T-cell (primary cell): Measurements from ENCODE around the gene ANAPC2. TPM values are rescaled to one million over a fixed set of nuclear protein-coding genes. Genes with fewer than 3 reads are reported as not detected.

Experiments used
- ATAC-seq, 4 experiments: fragments of 200-7000 bp in 3 of 4; fragments of 150-1000 bp in 1 of 4; cut with Tn5 transposase; replicated peaks in 1 of 4; 1 replicate in 3 of 4; 2 replicates in 1 of 4; pipeline ENCODE4 v1.10.0; 2021; ENCODE audit warnings: moderate library complexity in 3 of 4, mild to moderate bottlenecking in 2 of 4, moderate number of reproducible peaks in 1 of 4
- CTCF ChIA-PET, 2 donors: fragments of 300-600 bp; sonication (Branson Sonifier 250); formaldehyde crosslinking; loops; one replicate each; lab custom pipeline; 2022; ENCODE audit warnings: antibody characterized with exemption in 2 of 2; lab: Charles Lee
- POLR2A ChIA-PET, 2 donors: fragments of 300-600 bp; sonication (Branson Sonifier 250); formaldehyde crosslinking; loops; one replicate each; lab custom pipeline; 2022; ENCODE audit warnings: antibody characterized with exemption in 2 of 2; lab: Charles Lee
- DNase-seq, 35 experiments: peaks; one replicate each; pipeline versions ENCODE4 v3.0.0 to v3.0.0-alpha.2; 2013 to 2023
- H3K27ac ChIP-seq: one replicate; pipeline ENCODE4 v1.5.1; 2013; ENCODE audit warnings: low read length
- H3K27me3 ChIP-seq, 2 experiments: replicated peaks in 1 of 2; 1 replicate in 1 of 2; 2 replicates in 1 of 2; pipeline versions ENCODE4 v1.6.1 to v1.7.0; 2013; ENCODE audit warnings: low read length in 1 of 2, mixed read lengths in 1 of 2; ENCODE audit not compliant: control insufficient read depth in 2 of 2, insufficient read depth in 2 of 2; ENCODE audit errors: extremely low read depth in 1 of 2
- H3K36me3 ChIP-seq, 2 donors: 1 replicate in 1 of 2; 2 replicates in 1 of 2; pipeline versions ENCODE4 v1.6.1 to v1.7.0; 2013; ENCODE audit warnings: low read length in 1 of 2; ENCODE audit not compliant: control insufficient read depth in 2 of 2, insufficient read depth in 1 of 2; ENCODE audit errors: extremely low read depth in 1 of 2
- H3K4me1 ChIP-seq, 2 experiments: 1 replicate in 1 of 2; 2 replicates in 1 of 2; pipeline versions ENCODE4 v1.6.1 to v1.7.0; 2013; ENCODE audit warnings: low read length in 2 of 2, mixed read lengths in 1 of 2; ENCODE audit not compliant: insufficient read depth in 2 of 2, control insufficient read depth in 1 of 2; ENCODE audit errors: extremely low read depth in 1 of 2
- H3K4me3 ChIP-seq, 2 donors: 1 replicate in 1 of 2; 2 replicates in 1 of 2; pipeline versions ENCODE4 v1.5.1 to v1.7.0; 2013; ENCODE audit warnings: mild to moderate bottlenecking in 2 of 2, low read length in 1 of 2, moderate library complexity in 1 of 2; ENCODE audit not compliant: control insufficient read depth in 1 of 2; ENCODE audit errors: extremely low read depth in 1 of 2
- H3K9me3 ChIP-seq: 2 replicates; pipeline ENCODE4 v1.7.0; 2013
- H3K27ac Mint-ChIP-seq, 2 donors: one replicate each; pipeline ENCODE4 v1.8.0; 2020 to 2021; ENCODE audit warnings: mild to moderate bottlenecking in 2 of 2, mixed read lengths in 2 of 2
- H3K27me3 Mint-ChIP-seq, 2 donors: one replicate each; pipeline ENCODE4 v1.8.0; 2021 to 2022; ENCODE audit warnings: mixed read lengths in 2 of 2
- H3K36me3 Mint-ChIP-seq: one replicate; pipeline ENCODE4 v1.8.0; 2021; ENCODE audit warnings: mixed read lengths
- H3K4me1 Mint-ChIP-seq, 3 donors: one replicate each; pipeline ENCODE4 v1.8.0; 2020 to 2022; ENCODE audit warnings: mixed read lengths in 3 of 3, mild to moderate bottlenecking in 1 of 3
- H3K4me3 Mint-ChIP-seq, 3 donors: one replicate each; pipeline ENCODE4 v1.8.0; 2020 to 2022; ENCODE audit warnings: mild to moderate bottlenecking in 3 of 3, mixed read lengths in 3 of 3, moderate library complexity in 3 of 3
- H3K9me3 Mint-ChIP-seq, 3 donors: one replicate each; pipeline ENCODE4 v1.8.0; 2020 to 2022; ENCODE audit warnings: mixed read lengths in 3 of 3
- WGBS: methylation state at CpG from one replicate; pipeline ENCODE4 v1.1.5; 2013; ENCODE audit warnings: missing lambda C conversion rate; ENCODE audit not compliant: insufficient coverage; 5-methylcytosine and 5-hydroxymethylcytosine counted together
- total RNA-seq, 35 experiments: library from RNA in 6 of 35; stranded (reverse) in 6 of 35; fragments of 120-200 nt in 1 of 35; gene quantifications; one replicate each; pipeline versions ENCODE4 v1.2.1 to v1.2.4 and lab custom pipeline; 2013 to 2026

Gene ANAPC2
- total RNA-seq, 5 donors from 2014 or later (not counting 1 experiment from before 2014, with no cell fraction given), result 133 to 142 (median 141) TPM

DNA sequence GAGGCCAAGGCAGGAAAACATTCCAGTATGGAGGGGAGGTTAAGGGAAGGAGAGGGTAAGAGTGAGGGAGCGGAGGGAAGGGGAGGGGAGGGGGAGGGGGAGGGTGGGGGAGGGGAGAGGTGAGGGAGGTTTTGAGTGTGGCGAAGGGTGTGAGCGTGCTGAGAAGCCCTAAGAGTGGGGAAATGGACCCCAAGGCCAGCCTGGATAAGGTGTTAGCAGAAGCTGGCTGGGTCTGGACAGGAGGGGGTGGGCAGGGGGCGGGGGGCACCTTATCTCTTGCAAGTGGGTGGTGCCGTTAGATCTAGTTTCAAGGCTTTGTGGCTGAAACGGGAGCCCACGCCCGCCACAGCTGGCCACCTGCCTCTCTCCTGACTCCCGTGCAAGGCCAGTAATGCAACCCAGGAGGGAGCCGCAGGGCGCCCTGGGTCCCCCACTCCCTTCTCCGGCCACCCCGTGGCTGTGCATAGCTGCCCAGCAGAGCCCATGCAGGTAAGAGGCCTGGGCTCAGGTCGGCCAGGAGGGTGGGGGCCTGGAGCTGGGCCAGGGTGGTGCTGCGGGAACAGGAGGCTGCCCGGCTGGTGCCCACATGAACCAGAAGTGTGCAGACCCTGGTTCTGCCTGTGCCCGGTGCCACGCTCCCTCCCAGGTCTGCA lies 39.6 kb upstream of the ANAPC2 start:
- WGBS, result 41% methylated on average over 14 of the region's 18 CpGs
- ChIA-PET POLR2A (no interaction called here), CTCF (interaction anchor here in 1 of 2 donors (1.7 to 2.5 kb wide), 2 partner anchors 132 to 181 kb away, joined by 7 to 8 read pairs; no protein-coding TSS in a partner anchor)
- Mint-ChIP-seq H3K27ac (no peak overlapping the region), H3K27me3 (peaks cover 4 to 12% of the 10 kb centered on the region in 2 donors), H3K4me1 (peaks cover 6% of the 10 kb centered on the region in 3 donors), H3K36me3 (no peaks in the 10 kb centered on the region), H3K9me3 (no peaks in the 10 kb centered on the region), H3K4me3 (no peak overlapping the region)
- ATAC-seq (no peak), DNase-seq (no peak)
- no peaks in the 10 kb centered on the region for H3K36me3 ChIP-seq
- no peak overlapping the region for H3K4me3 ChIP-seq
- H3K27me3 ChIP-seq, result peaks cover 0 to 62% of the 10 kb centered on the region in 2 experiments
- H3K4me1 ChIP-seq, result peaks cover 0 to 24% of the 10 kb centered on the region in 2 experiments
- no peaks in the 10 kb centered on the region for H3K9me3 ChIP-seq
- no peak overlapping the region for H3K27ac ChIP-seq

DNA sequence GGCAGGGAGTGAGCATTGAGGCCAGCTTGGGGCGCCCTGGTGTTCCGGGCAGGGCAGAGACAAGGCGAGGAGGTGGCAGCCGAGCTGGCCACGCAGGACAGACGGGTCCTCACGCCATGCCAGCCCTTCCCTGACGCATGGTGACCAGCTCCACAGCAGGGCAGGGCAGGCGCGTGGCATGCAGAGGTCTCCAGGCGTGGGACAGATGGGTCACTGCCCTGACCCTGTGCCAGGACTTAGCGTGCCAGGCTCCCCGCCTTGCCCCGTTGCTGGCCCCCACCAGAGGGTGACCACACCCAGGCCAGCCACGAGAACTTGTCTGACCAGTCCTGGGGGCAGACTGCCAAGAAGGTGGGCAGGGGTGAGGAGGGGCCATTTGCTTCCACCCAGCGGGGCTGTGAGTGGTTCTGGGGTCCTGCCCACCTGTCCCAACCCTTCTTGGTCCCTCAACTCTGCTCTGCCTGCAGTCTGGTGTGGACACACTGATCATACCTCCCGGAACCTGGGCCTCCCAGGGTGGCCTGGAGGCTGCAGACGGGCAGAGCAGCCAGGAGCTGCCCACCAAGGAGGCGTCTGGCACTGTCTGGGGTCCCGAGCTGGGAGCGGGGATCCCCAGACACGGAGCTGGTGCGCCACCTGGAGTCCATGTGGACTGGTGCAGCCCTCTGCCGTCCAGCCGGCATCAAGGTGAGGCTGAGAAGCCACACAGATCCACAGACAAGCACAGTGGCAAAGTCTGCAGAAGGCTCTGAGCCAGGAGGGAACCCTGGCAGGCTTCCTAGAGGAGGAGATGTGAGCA lies 38.9 kb upstream of the ANAPC2 start, which contains the start of gene RNF224:
TSS of gene RNF224 (plus strand) at position 449 of the 799 bp plus-strand sequence. CDS start 834 bp downstream, outside the sequence.
- peaks cover 6 to 8% (median 7%) of the 10 kb centered on the region in 3 donors for H3K4me1 Mint-ChIP-seq
- Histone ChIP-seq H3K27ac (no peak within 1 kb of the TSS), H3K4me3 (no peak within 1 kb of the TSS), H3K27me3 (peaks cover 0 to 57% of the 10 kb centered on the region in 2 experiments), H3K4me1 (peaks cover 2 to 32% of the 10 kb centered on the region in 2 experiments), H3K36me3 (no peaks in the 10 kb centered on the region), H3K9me3 (no peaks in the 10 kb centered on the region)
- CTCF ChIA-PET, result interaction anchor here in 1 of 2 donors (0.7 to 2.5 kb wide), 3 partner anchors 12 to 181 kb away, joined by 3 to 8 read pairs (median 7); no protein-coding TSS in a partner anchor
- peak; percentile 28 to 44 (median 32) for ATAC-seq
- no peaks in the 10 kb centered on the region for H3K36me3 Mint-ChIP-seq
- WGBS, result 52% methylated on average over 24 of the region's 25 CpGs
- no peaks in the 10 kb centered on the region for H3K9me3 Mint-ChIP-seq
- POLR2A ChIA-PET, result no interaction called here
- DNase-seq, result peak; percentile 48 to 89 (median 74)
- peaks cover 4 to 12% of the 10 kb centered on the region in 2 donors for H3K27me3 Mint-ChIP-seq
- no peak within 1 kb of the TSS for H3K4me3 Mint-ChIP-seq
- no peak within 1 kb of the TSS for H3K27ac Mint-ChIP-seq

DNA sequence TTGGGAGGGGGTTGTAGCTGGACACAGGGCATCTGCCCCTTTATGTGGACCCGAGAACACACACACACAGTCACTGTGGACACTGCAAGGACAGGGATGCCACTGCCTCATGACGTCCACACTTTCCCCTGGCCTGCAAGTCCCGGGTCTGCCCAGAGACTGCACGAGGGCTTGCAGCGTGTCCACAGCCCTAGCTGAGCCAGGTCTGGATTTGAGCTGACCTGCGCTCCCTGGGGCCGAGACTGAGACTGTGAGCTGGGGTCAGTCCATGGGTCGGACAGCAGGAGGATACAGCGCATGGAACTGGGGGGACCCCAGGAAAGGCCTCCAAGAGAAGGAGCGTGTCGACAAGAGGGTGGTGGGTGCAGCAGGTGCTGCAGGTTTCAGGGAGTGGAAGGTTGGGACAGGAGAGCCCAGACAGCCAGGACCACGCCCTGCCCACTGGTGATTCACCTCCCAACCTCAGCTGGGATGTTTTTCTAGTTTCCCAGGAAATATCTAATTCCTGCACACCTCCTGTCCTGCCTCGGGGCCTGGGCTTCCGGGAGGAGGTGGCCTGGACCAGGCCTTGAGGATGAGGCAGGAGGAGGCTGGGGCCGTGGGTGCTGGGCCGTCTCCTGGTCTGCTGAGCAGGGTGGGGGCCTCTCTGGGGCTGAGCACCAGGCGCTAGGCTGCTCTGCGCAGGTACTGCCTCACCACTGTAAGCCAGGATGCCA lies 38.1 kb upstream of the ANAPC2 start:
- Histone ChIP-seq H3K27ac (no peak overlapping the region), H3K27me3 (peaks cover 0 to 50% of the 10 kb centered on the region in 2 experiments), H3K9me3 (no peaks in the 10 kb centered on the region), H3K4me1 (peaks cover 2 to 36% of the 10 kb centered on the region in 2 experiments), H3K36me3 (no peaks in the 10 kb centered on the region), H3K4me3 (no peak overlapping the region)
- peaks cover 6 to 8% (median 7%) of the 10 kb centered on the region in 3 donors for H3K4me1 Mint-ChIP-seq
- no peaks in the 10 kb centered on the region for H3K9me3 Mint-ChIP-seq
- H3K27me3 Mint-ChIP-seq, result peaks cover 4 to 10% of the 10 kb centered on the region in 2 donors
- H3K4me3 Mint-ChIP-seq, result no peak overlapping the region
- DNase-seq (no peak), ATAC-seq (no peak)
- H3K27ac Mint-ChIP-seq, result no peak overlapping the region
- CTCF ChIA-PET, result interaction anchor here in 1 of 2 donors (2.5 kb wide), 1 partner anchor 180 kb away, joined by 7 read pairs; no protein-coding TSS in a partner anchor
- POLR2A ChIA-PET, result no interaction called here
- WGBS, result 84% methylated on average over 18 of the region's 18 CpGs
- H3K36me3 Mint-ChIP-seq, result no peaks in the 10 kb centered on the region

DNA sequence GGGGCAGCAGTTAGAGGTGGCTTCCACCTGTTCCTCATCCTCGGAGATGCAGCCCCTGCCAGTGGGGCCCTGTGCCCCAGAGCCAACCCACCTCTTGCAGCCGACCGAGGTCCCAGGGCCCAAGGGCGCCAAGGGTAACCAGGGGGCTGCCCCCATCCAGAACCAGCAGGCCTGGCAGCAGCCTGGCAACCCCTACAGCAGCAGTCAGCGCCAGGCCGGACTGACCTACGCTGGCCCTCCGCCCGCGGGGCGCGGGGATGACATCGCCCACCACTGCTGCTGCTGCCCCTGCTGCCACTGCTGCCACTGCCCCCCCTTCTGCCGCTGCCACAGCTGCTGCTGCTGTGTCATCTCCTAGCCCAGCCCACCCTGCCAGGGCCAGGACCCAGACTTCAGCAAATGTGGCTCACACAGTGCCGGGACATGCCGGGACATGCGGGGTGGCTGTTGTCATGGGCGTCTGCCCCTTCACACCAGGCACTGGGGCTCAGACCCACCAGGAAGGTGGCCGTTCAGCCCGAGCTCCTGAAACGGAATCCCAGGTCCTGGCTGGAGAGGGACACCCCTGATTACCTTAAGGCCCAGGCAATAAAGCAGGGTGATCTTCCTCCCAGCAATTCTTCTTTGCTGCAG lies 37.5 kb upstream of the ANAPC2 start:
- H3K9me3 ChIP-seq, result no peaks in the 10 kb centered on the region
- Mint-ChIP-seq H3K4me3 (no peak overlapping the region), H3K9me3 (no peaks in the 10 kb centered on the region), H3K4me1 (peaks cover 6 to 8% (median 7%) of the 10 kb centered on the region in 3 donors), H3K27ac (no peak overlapping the region), H3K27me3 (peaks cover 4 to 6% of the 10 kb centered on the region in 2 donors), H3K36me3 (no peaks in the 10 kb centered on the region)
- ATAC-seq (no peak), DNase-seq (no peak)
- no peak overlapping the region for H3K4me3 ChIP-seq
- CTCF ChIA-PET, result interaction anchor here in 1 of 2 donors (1.1 to 2.5 kb wide), 2 partner anchors 130 to 179 kb away, joined by 4 to 7 read pairs; no protein-coding TSS in a partner anchor
- no peaks in the 10 kb centered on the region for H3K36me3 ChIP-seq
- H3K27ac ChIP-seq, result no peak overlapping the region
- POLR2A ChIA-PET, result interaction anchor here in 1 of 2 donors (0.5 to 1.2 kb wide), 2 partner anchors 15 to 175 kb away, joined by 4 to 7 read pairs; partner anchors contain the start of gene TUBB4B
- H3K27me3 ChIP-seq, result peaks cover 0 to 45% of the 10 kb centered on the region in 2 experiments
- WGBS, result 85% methylated on average over 19 of the region's 21 CpGs
- H3K4me1 ChIP-seq, result peaks cover 2 to 37% of the 10 kb centered on the region in 2 experiments

DNA sequence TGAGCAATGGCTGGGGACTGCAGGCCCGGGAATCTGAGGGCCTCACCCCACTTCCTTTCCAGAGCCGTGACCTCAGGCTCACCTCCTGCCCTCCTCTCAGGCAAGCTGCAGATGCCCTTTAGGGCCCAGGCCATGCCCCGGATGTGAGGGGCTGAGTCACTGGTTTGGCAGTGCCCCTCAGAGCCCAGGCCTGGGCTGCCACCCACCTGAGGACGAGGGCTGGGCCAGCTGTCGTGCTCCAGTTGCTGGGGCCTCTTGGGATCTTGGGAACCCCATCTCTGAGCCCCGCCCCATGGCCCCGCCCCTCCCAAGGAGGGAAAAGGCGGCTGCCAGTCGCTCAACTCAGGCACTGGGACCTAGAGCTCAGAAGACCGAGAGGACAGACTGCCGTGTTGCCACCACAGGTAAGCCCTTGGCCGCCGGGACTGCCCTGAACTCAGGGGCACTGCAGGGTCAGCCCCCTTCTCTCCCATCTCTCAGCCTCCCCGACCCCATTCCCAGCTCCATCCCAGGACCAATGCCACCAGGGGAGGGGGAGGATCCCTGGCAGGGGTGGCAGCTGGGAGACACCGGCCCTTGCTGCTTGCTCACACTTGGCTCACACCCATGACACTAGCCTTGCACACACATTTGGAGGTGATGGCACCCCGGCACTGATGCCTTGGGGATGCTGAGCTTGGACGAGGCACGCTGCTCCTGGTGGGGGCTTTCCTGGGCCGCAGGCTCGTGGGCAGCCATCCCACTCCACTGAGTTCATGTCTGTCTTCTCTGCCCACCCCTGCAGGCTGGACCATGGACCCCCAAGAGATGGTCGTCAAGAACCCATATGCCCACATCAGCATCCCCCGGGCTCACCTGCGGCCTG lies 36.7 kb upstream of the ANAPC2 start, which contains the start of gene CYSRT1:
TSS of gene CYSRT1 (plus strand) at position 345 of the 865 bp plus-strand sequence. CDS start at position 793, 448 bp downstream.
- Histone ChIP-seq H3K4me3 (peak within 1 kb of the TSS; percentile 71 to 79), H3K36me3 (no peaks in the 10 kb centered on the region), H3K4me1 (peaks cover 2 to 37% of the 10 kb centered on the region in 2 experiments), H3K27ac (peak within 1 kb of the TSS; percentile 83), H3K9me3 (no peaks in the 10 kb centered on the region), H3K27me3 (peaks cover 0 to 42% of the 10 kb centered on the region in 2 experiments)
- no peaks in the 10 kb centered on the region for H3K36me3 Mint-ChIP-seq
- peaks cover 6 to 8% (median 7%) of the 10 kb centered on the region in 3 donors for H3K4me1 Mint-ChIP-seq
- H3K4me3 Mint-ChIP-seq, result peak within 1 kb of the TSS; percentile 71 to 80 (median 79)
- H3K9me3 Mint-ChIP-seq, result no peaks in the 10 kb centered on the region
- no peak for DNase-seq
- 71% methylated on average over 14 of the region's 23 CpGs for WGBS
- POLR2A ChIA-PET, result interaction anchor here in 1 of 2 donors (1.2 kb wide), 1 partner anchor 16 kb away, joined by 4 read pairs; the partner anchor contains the start of gene TUBB4B
- H3K27me3 Mint-ChIP-seq, result peaks cover 4 to 6% of the 10 kb centered on the region in 2 donors
- peak within 1 kb of the TSS; percentile 67 to 80 for H3K27ac Mint-ChIP-seq
- CTCF ChIA-PET, result interaction anchor here in 1 of 2 donors (1.1 kb wide), 1 partner anchor 129 kb away, joined by 4 read pairs; no protein-coding TSS in a partner anchor
- no peak for ATAC-seq
